Measurements from ENCODE around the gene IGSF3. TPM values are rescaled to one million over a fixed set of nuclear protein-coding genes. Genes with fewer than 3 reads are reported as not detected.
"Not testable (repeated sequence)": the region's sequence is repeated elsewhere in the genome, so short reads cannot be mapped to it uniquely, and the experiment has no call there.

IGSF3 gene
- total RNA-seq, 1 experiment from 2014 or later = 24.9 TPM

DNA sequence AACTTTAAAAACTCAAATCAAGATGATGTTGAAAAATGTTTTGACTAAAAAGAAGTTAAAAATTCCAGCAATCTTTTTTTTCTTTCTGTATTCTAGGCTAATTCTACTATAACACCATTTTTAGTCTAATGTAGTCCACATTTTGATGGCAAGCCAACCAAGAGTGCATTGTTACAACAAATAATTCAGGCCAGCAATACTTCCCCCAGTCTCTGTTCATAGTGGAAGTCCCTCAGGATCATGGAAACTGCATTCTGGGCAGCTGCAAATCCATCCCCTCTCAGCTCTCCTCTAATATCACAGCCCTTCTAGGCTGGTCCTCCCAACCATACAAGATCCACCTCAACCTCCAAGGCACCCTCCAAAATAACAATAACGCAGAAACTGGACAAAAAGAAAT is 89.0 kb downstream of the IGSF3 start:
- no peak for DNase-seq (ENCODE audit: low read depth)

DNA sequence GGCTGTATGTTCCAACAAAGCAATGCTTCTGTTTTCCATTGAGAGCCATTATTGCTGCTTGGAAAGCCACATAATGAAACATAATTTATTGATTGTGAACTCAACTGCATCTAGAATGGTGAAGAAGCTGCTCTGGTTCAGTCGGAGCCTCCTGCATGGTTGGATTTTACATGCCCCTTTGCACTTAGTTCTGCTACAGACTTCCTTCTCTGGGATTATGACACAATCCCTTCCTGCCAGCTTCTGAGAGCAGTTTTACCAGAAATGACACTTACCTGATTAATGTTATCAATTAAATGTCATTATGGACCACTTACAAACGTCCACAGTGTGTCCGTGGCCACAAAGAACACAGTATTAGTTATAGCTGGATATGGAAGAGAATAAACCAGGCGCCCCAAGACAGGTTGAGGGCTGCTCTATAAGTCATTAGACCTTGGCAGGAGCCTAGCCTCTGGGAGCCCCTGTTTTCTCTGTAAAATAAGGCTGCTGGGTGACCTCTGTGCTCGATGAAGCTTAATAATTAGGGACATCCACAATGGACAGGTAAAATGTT is 89.7 kb downstream of the IGSF3 start:
- DNase-seq (ENCODE audit: low read depth) = no peak

DNA sequence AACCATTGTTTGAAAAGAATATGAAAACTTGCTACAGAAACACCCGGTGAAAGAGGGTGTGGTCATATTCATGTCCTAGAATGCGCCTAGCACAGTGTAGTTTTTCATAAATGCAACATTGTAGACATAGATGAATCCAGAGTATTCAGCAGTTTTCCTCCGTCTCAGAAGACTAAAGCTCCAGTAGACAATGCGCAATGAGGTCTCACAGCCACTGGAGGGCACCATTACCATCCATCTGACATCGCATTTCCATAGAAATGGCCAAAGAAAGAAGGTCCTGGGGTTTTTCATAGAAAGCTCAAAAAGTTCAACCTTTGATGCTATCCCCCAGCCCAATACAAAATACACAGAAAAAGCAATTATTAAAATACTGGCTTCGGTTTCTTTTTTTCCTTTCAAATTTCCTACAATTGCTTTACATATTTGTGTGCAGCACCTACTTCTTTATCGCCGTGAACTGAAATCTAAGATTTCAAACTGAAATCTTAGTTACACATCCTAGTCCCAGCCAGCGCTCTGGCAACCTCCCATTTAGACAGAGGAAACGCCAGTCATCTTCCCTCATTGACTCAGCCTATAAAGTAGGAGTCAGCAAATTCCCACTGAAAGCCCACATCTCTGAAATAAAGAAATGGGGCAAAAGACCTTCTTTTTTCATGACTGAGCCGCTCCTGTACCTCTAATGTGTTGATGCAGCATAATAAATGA is 92.8 kb downstream of the IGSF3 start:
- DNase-seq (ENCODE audit: low read depth) = peak; percentile 73

GRCh38 chr1:116573431-116574095 is 94.0 kb downstream of the IGSF3 start:
- DNase-seq (ENCODE audit: low read depth) = no peak

DNA sequence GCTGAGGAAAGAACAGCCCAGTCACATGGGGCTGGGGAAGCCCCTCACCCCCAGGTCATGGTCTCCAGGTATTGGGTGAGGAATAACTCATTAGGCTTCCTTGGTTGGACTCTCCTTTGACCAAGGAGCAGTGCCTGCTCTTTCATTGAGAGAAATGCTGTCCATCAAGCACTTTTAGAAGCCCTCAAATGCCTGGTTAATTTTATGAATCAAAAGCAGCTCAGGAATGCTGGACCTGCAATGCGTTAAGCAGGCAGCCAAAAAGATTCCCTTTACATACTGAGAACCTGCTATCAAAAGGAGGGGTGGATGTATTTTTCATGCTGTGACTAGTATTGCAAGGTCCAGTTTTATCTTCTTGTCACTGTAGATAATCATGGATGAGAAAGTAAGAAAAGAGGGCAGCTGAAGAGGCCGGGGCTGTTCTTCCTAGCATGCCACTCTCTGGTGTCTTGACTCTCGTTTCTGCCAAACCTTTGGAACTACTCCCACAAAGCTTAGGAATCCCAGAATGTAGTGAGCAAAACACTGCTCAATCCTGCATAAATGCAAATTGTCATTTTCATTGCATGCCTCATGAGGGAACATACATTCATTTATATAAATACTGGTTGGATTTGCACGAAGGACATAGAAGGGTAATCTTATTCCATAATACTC is 94.6 kb downstream of the IGSF3 start:
- no peak for DNase-seq (ENCODE audit: low read depth)

GRCh38 chr1:116572099-116572498 is 95.4 kb downstream of the IGSF3 start:
- no peak for DNase-seq (ENCODE audit: low read depth)

DNA sequence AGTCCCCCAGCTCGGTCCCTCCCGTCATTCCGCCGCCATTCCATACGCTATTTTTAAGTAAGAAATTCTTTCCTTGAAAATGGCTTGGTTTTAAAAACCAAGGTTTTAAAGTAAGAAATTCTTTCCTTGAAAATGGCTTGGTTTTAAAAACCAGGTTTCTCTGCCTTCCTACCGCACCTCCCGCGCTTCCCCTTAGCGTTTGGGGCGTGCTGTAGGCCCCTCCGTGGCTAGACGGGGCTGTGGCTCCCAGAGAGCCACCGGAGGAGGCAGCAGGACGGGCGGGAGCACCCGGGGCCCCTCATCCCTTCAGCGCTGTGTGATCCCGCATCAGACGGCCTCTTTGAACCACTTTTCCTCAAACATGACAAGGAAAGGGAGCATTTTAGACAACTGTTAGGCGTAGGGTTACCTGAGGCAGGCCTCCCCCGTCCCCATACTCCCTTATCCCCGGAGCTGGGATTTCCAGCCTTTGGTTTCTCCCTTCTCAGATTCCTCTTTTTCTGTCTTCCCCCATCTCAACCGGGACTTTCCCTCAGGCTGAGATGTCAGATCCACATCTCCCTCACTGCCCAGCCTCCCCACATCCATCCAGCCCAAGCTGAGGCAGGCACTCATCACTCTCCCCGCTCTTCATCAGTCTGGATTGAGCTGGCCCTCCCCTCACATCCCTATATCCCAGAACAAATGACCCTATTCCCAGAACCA is 96.2 kb downstream of the IGSF3 start:
- DNase-seq (ENCODE audit: low read depth) = no peak

GRCh38 chr1:116570358-116571214 is 96.9 kb downstream of the IGSF3 start, which contains the start of gene CD58:
Gene CD58 (minus strand): TSS chr1:116571026. CDS start chr1:116570972, 54 bp downstream.
- peak; percentile 89 for DNase-seq (ENCODE audit: low read depth)

DNA sequence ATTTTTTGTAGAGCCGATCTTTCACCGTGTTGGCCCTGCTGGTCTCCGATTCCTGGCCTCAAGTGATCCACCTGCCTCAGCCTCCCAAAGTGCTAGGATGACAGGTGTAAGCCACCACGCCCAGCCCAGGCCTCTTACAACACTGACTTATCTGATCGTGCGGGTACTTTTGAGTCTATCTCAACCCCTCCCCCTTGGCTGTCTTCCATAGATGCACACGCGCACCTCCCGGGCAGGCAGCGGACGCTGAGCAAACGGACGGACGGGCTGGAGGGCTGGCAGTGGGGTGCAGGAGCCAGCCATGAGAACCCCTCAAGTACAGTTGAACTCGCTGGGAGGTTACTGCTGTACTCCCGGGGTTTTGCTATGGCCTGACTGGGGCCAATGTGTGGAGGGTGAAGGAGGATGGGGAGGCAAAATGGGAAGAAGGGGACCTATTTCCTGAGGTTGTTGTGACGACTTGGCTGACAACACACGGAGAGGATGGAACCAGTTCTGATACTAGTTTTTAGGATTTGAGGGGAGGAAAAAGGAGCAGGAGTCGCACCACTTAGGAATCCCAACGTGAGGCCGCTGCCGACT is 97.7 kb downstream of the IGSF3 start:
- no peak for DNase-seq (ENCODE audit: low read depth)

DNA sequence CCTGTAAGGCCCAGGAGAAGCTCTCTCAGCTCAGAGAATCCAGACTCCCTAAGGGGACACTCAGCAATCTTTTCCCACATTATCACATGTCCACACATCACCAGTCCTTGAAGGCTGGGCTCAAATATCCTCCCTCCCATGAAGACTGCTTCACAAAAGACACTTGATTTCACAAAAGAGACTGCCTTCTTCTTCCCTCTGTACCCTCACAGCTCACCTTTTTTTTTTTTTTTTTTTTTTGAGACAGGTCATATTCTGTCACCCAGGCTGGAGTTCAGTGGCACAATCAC is 98.2 kb downstream of the IGSF3 start:
- peak; percentile 38 for DNase-seq (ENCODE audit: low read depth)

DNA sequence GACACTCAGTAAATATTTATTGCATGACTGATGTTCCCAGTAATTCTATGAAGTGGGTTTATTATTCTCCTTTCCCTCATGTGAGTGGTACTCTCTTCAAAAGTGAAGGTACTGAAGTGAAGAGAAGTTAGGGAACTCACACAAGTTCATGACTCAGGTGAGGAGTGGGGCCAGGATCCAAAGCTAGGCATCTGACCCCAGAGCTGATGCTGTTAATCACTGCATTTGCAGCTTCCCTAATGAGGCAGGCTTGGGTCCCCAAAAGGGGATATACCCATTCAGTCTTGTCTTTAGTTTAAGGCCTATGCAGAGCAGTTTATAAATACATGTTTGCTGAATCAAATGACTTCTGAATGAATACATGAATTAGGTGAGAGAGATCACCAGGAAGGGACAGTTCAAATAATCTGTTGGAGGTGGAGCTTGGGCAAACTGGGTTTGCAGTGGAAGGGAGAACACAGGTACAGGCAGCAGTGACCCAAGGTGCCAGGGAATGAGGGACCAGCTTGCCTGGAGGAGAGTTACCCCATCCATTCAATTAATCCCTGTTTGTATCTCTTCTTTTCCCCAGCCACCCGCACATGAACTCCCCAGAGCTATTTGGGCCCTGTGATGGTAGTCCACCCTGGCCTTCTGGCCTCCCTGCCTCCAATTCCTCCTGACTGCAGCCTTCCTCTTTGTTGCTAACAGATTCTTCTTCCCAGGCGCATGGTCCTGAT is 98.7 kb downstream of the IGSF3 start:
- DNase-seq (ENCODE audit: low read depth) = no peak

GRCh38 chr1:116567790-116568661 is 99.5 kb downstream of the IGSF3 start:
- DNase-seq (ENCODE audit: low read depth) = no peak

DNA sequence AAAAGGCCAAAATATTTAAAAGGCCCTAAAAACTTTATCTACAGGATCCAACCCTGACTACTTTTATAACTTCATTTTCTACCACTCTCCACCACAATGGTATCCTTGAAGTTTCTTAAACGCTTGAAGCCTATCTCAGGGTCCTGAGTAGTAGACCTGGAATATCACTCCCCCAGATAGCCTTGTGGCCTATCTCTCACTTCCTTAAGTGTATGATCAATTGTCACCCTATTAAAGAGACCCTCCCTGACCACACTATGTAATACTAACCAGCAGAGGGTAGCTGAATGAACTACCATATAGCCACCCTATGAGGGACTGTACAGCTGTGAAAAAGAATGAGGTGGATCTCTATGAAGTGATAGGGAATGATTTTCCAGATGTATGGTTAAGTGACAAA is 102.3 kb downstream of the IGSF3 start:
- no peak for DNase-seq (ENCODE audit: low read depth)

- DNase-seq (ENCODE audit: low read depth) = no peak
These were observed 103.1 kb downstream of the IGSF3 start for GRCh38 chr1:116564426-116564825.

DNA sequence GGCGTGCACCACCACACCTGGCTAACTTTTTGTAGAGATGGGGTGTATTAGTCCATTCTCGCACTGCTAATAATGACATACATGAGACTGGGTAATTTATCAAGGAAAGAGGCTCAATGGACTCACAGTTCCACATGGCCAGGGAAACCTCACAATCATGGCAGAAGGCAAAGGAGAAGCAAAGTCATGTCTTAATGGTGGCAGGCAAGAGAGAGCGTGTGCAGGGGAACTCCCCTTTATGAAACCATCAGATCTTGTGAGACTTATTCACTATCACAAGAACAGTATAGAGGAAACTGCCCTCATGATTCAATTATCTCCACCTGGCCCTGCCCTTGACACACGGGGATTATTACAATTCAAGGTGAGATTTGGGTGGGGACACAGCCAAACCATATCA is 105.1 kb downstream of the IGSF3 start:
- not testable (repeated sequence) for DNase-seq (ENCODE audit: low read depth)

DNA sequence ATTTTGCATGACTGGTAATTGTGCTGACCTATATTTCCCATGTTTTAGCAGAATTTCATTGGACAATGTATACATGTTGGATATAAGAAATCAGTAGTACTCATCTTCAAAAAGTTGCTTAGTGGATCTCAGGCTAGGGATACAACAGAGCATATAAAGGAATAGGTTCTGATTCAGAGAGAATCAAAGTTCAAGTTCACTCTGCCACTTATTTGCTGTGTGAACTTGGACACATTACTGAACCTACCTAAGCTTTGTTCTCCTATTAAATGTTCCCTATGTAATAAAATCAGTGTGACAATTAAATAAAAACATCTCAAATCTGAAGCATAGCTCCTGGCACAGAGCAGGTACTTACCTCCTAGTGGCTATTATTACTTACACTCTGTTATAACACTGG is 106.0 kb downstream of the IGSF3 start:
- no peak for DNase-seq (ENCODE audit: low read depth)

DNA sequence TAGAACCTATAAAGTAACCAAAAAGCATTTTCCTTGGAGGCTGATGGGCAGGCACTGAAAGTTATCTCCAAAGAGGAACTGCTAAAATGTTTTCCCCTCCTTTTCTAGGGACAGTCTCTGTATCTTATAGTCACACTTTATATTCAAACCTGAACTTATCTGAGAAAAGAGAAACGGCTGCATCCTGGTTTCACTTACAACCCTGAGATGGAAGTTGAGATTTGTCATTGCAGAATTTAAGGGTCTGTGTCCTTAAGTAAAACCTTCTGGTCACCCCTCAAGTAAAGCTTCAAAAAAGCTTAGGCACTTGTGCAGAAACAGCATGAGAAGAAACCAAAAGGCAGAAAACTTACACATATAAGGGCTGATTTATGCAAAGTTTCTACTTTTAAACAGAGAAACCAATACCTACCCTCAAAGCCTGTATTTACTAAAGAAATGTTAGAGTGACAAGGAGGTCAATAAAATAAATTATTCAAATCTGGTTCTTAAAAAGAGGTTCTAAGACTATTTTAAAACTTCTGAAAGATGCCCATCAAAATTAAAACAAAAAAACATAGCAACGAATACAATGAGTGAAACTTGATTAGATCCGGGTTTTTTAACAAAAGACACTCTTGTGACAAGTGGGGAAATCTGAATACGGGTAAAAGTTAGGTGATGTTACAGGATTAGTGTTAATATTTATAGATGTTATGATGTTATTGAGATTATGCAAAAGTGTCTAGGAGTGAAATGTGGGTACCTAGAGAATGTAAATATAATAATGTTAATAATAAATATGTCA is 106.6 kb downstream of the IGSF3 start:
- no peak for DNase-seq (ENCODE audit: low read depth)

GRCh38 chr1:116559304-116559761 is 108.2 kb downstream of the IGSF3 start:
- DNase-seq (ENCODE audit: low read depth) = no peak
